GM18519 (cell line): Measurements from ENCODE around the gene C1orf210.

Experiments used
- ATAC-seq: cut with Tn5 transposase; IDR thresholded peaks from one replicate; pipeline ENCODE4 v1.9.1; 2021; ENCODE audit warnings: mild to moderate bottlenecking, moderate library complexity; ENCODE audit not compliant: unreplicated experiment, low FRiP score

The C1orf210 gene

DNA sequence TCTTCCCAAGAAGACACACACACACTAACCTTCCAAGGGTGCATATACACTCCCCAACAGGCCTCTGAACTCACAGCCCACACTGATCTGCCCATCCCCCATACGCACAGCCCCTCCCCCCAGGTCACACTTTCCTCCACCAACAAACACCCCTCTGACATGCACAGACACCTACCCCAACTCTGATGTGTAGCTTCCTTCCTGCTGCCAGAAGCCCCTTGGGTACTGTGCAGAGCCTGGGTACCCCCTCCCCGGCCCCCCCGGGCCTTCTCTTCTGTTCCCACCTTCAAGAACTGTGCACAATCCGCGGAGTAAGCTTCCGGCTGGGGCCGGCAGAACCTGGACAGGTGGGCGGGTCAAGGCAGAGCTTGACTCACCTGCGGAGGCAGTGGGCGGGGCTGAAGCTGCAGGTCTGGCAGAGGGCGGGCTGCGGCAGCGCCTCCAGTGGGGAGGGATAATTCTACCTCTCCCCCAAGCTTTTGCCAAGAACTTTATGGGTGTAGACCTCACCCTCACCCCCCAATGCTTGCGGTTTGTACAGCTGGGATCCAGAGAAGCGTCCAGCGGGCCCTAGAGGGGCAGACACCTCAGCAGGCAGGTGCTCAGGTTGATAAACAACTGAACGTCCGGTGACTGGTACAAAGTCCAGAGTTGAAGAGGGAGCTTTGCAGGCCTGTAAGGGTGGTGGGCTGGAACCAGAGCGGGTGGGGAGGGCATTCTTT is at the start of gene C1orf210:
C1orf210 (minus strand) TSS at position 313 of the 722 bp plus-strand sequence. CDS start 2,311 bp downstream, outside the sequence.
- ATAC-seq = no peak

DNA sequence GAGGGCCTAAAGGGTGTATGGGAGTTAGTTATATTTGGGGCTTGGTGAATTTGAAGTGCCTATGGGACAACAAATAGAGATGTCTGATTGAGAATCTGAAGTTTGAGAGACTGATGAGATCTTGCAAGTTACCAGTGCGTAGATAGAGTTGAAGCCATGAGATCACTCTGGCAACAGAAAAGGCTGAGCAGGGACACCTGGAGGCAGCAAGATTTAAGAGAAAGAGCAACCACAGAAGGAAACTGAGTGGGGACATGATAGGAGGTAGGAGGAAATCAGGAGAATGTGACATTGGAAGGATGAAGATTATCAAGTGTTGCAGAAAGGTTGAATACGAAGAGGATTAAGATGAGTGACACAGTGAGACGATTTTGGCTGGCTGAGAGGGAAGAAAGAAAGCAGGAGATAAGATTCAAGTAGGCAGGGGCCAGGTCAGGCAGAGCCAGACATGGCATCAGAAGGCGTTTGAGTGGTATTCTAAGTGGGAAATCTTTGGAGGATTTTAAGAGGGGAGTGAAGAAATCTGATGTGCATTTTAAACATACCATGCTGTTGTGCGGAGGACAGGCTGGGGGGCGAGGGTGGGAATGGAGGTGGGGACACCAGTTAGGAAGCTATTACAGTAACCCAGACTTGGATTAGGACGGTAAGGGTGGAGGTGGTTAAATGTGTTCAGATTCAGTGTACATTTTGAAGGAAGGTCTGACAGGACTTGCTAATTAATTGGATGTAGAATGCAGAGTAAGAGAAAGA is 49.2 kb upstream of the C1orf210 start:
- ATAC-seq = no peak

DNA sequence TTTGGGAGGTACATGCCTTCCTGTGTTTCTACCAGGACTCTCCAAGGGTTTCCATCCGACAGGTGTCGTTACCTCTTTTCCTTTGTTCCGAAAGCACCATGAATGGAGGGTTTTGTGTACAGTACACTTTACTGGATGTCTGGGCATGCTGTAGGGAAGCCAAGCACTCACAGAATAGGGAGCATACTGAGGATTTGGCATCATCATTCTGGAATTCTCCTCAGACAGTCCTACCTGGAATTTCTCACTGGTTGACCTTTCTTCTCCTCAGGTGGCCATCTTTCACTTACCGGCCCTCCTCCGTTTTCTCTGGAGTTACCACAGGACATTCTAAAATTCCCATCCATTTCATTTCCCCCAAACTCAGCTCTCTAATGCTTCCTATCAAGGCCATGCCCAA is 46.3 kb upstream of the C1orf210 start:
- no peak for ATAC-seq

DNA sequence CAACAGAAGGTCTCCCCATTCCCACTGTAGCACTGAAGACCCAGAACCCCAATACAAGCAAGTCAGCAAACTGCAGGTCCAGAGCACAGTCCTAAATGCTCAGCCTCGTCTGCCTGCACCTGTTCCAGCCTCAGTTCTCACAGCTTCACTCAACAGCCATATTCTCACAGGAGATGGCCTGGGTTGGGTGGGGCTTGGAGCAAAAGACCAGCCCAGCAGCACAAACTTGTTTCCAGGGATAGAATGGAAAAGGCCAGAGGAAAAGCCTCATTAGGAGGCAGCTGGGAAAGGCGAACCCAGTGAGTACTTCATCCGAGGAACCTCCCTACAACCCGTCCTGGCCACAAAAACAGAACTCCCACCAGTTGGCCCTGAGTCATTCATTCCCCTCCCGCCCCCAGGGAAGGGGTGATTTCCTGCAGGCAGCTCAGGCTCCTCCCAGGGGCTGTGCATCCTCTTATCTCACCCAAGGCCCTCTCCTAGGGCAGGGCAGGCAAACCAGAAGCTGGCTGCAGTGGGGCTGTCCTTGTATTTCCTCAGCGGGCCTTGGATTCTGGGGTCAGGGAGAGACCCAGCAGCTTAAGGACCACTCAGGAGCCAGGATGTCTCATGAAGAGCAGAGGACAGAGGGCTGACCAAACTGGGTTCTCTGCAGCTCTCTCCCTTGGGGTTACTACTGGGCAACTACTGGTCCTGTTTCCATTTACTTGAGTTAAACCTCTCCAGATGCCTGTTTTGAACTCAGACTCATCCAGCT is 44.8 kb upstream of the C1orf210 start:
- ATAC-seq = no peak

DNA sequence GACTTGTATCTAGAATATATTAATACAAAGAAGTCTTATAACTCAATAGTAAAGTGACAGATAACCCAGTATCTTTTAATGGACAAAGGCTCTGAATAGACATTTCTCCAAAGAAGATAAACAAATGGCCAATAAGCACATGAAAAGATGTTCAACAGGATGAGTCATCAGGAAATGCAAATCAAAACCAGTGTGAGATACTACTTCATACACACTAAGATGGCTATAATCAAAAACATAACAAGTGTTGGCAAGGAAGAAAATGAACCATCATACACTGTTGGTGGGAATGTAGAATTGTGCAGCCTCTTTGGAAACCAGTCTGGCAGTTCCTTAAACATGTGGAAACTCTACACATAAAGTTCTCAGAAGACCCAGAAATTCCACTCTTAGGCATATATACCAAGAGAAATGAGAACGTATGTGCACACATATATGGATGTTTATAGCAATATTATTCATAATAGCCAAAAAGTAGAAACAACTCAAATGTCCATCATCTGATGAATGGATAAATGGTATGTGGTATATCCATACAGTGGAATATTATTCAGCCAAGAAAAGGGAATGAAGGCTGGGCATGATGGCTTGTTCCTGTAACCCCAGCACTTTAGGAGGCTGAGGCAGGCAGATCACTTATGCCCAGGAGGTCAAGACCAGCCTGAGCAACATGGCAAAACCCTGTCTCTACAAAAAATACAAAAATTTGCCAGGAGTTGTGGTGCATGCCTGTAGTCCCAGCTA is 42.3 kb upstream of the C1orf210 start:
- no peak for ATAC-seq

DNA sequence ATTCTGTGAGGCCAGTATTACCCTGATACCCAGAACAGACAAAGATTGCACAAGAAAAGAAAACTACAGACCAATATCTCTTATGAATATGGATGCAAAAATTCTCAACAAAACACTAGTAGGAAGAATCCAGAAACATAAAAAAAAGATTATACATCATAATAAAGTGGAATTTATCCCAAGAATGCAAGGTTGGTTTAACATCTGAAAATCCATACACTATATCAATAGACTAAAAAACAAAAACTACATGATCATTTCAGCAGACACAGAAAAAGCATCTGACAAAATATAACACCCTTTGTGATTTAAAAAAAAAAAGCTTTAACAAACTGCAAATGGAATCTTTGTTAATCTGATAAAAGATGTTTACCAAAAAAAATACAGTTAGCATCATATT is 40.0 kb upstream of the C1orf210 start:
- no peak for ATAC-seq

DNA sequence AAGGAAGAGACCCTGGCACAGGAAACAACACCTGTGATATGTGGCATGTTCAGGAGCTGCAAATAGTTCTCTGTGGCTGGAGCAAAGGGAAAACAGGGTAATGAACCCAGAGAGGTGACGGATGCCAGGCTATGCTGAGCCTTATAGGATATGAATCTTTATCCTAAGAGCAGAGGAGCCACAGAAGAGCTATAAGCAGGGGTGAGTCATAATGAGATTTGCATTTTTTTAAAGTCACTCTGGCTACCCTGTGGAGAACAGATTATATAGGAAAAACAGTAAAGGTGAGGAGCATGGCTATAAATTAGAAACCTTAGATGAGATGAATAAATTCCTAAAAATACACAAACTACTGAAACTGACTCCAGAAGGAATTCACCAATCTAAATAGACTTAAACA is 39.4 kb upstream of the C1orf210 start:
- ATAC-seq = no peak

DNA sequence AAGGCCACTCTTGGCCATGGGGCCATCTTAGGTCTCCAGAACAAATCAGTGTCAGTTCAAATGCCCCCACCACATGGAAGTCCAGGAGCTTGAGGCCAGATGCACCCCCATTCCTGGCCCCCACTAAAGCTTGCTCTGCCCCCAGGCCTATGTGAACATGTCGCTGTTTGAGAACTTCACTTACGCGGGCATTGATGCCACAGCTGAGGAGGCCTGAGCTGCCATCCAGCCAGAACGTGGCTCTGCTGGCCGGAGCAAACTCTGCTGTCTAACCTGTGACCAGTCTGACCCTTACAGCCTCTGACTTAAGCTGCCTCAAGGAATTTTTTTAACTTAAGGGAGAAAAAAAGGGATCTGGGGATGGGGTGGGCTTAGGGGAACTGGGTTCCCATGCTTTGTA is 37.1 kb upstream of the C1orf210 start:
- ATAC-seq = no peak

DNA sequence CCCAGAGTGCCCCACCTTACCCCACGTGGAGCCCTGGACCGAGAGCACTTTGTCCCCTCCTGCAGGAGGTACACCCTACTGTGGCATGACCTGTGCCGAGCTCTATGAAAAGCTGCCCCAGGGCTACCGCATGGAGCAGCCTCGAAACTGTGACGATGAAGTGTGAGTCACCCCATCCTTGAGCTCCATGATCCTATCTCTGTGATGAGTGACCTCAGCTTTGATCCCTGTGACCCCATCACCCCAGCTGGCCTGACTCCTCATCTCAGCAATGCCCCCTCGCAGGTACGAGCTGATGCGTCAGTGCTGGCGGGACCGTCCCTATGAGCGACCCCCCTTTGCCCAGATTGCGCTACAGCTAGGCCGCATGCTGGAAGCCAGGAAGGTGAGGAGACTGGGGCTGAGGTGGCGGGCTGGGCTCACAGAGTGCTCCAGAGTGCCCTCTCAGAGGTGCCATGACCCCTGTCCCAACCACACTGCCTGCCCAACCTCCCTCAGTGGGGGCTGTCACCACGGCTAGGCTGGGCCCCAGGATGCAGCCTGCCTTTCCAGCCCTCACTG is 36.0 kb upstream of the C1orf210 start:
- no peak for ATAC-seq

DNA sequence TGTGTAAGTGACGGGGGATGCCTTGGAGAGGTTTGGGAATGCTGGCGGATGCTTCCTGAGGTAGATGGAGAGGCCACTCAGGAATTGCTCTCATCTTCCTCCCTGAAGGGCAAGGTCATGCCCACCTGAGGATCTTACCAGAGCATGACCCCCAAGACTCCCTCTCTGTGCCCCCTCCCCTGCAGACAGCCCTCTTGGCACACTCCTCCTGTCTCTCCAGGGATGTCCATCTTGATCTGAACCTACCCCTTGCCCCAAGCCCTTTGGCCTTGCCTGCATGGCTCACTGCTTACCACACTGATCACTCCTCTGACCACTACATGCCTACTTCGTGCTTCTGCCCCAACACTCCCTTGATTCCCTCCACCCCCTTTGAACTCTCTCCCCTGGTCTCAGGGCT is 34.4 kb upstream of the C1orf210 start:
- ATAC-seq = no peak

DNA sequence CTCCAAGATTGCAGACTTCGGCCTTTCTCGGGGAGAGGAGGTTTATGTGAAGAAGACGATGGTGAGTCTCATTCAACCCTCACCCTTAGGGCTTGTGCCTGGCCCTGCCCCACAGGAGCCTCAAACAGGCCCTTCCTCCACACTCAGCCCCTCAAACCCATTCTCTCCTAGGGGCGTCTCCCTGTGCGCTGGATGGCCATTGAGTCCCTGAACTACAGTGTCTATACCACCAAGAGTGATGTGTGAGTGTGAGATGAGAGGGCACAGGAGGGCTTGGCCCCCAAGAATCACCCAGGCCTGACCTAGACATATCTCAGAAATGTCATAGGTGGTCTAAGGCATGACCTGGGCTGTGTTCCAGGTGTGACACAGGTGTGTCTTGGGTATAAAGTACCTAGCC is 33.9 kb upstream of the C1orf210 start:
- no peak for ATAC-seq

DNA sequence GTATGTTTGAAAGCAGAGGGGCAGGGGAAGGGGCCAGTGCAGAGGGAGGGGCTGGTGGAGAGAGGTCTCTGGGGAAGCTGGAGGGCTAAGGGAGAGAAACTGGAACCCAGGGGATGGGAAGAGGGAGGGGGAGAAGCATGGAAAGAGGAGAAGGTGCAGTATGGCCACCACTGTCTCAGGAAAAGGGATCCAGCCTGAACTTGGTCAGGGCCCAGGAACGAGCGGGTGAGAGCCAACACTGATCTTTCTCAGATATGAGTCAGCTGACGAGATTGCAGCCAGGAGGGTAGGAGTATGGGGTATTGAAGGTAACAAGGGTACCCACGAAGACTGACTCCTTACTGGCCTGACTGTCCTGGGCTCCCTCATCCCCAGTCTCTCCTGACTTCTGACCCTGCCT is 33.5 kb upstream of the C1orf210 start:
- no peak for ATAC-seq

DNA sequence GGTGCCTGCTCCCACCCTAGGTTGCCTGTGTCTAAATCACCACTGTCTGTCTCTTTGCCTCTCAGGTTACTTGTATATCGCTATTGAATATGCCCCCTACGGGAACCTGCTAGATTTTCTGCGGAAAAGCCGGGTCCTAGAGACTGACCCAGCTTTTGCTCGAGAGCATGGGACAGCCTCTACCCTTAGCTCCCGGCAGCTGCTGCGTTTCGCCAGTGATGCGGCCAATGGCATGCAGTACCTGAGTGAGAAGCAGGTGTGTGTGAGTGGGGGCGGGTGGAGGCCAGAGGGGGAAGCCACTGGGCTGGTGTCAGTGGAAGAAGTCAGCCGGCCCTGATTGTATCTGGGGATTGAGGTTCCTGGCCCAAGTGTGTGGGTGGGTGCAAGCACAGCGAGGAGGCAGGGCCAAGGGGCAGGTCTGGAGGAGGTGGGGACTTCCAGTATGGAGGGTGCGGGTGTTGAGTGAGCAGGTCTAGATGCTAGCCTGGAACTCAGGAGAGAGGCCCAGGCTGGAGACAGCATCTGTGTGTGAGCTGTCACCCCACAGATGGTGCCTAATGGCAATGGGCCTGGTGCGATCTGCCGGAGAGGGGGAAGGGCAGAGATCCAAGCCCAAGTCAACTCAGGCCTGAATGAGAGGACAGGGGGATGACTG is 32.6 kb upstream of the C1orf210 start:
- no peak for ATAC-seq

DNA sequence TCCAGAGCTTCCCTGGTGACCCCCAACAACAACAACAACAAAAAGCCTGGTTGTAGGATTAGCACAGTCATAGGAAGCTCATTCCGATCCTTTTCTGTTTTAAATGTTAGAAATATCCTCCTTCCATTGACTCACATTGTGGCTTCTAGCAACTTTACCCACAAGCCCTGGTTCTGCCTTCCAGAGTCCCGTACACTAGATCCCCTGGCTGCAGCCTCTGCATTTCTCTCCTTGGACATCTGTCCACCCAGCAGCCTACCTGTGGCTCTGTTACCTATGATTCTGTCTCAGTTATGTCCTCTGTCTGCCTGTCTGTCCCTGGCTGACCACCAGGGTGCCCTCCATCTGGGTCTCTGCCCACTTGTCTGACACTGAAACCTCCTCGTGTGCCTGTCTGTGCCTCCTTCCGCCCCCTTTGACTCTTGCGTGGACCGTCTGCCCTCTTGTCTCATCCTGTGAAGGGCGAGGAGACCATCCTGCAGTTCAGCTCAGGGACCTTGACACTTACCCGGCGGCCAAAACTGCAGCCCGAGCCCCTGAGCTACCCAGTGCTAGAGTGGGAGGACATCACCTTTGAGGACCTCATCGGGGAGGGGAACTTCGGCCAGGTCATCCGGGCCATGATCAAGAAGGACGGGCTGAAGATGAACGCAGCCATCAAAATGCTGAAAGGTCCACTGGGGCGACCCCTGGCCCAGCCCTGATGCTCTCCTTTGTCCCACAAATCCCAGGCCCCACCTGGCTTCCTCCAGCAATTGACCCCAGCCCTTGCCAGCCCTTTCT is 31.5 kb upstream of the C1orf210 start:
- ATAC-seq = no peak

DNA sequence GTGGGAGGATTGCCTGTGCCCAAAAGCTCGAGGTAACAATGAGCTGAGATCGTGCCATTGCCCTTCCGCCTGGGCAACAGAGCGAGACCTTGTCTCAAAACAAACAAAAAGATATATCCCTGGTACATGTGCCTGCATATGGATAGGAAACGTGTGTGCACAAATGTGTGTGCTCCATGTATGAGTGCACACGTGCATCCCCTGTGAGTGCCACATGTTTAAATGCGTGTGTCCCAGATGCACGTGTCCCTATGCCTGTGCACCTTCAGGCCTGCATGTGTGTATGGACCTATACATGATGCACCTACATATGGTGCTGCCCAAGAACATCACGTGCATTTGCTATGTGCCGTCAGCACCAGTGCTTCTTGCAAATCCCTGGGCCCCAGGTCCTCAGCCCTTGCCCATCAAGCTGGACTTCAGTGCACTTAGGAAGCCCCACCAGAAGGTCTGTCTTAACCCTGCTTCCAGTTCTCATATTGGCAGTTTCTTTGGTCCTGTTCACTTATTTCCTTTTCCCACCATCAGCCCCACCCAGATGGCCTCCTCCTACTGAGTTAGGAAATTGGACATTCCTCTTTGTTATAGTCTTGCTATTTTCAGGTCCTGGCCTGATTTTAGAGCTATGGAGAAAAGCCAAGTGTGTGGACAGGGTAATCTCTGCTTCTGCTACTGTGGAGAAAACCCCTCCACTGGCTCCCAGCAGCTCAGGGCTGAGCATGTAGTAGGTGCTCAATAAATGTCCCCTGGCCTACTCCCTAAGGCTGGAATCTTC is 30.8 kb upstream of the C1orf210 start:
- no peak for ATAC-seq

DNA sequence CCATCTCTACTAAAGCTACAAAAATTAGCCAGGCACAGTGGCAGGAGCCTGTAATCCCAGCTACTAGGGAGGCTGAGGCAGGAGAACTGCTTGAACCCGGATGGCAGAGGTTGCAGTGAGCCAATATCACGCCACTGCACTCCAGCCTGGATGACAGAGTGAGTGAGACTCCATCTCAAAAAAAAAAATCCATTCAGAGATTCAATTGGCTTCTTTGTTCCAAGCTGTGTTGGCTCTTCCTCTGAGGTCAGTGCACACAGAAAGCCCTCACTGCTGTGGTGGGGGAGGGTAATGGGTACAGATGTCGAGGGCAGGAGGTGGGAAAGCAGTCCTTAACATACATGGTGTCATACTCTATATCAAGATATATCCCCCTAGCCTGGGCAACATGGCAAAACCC is 30.1 kb upstream of the C1orf210 start:
- ATAC-seq = no peak

DNA sequence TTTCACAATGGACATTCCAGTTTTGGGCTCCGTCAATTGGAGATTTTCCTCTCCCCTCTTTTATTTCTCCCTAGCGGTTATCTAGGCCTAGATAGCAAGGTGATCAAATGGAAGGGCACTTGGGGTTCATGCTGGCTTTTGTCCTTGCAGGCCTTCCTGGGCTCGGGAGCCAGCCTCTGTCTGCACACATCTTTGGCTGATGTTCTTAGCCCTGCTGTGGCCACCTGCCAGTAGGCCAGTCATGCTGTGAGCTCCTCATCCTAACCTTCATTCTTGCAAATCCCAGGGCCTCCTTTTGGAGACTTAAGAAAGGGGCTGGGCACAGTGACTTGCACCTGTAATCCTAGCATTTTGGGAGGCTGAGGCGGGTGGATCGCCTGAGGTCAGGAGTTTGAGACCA is 28.9 kb upstream of the C1orf210 start:
- no peak for ATAC-seq

DNA sequence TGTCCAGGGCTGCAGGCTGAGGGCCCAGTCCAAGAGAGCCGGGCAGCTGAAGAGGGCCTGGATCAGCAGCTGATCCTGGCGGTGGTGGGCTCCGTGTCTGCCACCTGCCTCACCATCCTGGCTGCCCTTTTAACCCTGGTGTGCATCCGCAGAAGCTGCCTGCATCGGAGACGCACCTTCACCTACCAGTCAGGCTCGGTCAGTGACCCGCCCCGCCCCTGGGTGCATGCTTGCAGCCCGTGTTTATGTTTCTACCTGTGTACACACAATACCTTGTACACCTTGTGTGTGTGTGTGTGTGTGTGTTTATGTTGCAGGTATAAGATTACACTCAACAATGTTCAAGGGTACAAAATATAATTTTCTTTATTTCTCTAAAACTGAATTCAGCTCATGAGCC is 28.4 kb upstream of the C1orf210 start:
- ATAC-seq = no peak
